ENCODE measurements around the gene CFAP251. TPM values are rescaled to one million over a fixed set of nuclear protein-coding genes. Genes with fewer than 3 reads are reported as not detected.
"Not testable (repeated sequence)": the region's sequence is repeated elsewhere in the genome, so short reads cannot be mapped to it uniquely, and the experiment has no call there.

CFAP251 gene
- total and polyA plus RNA-seq, 2 of the 8 experiments (the other 6 are each of a cell fraction or from before 2014, with no cell fraction given), result 1.8 to 2.9 TPM

GRCh38 chr12:121929545-121929944, 11.2 kb downstream of the CFAP251 start:
- H3K27me3 ChIP-seq (replicated peaks in 1 of 4; ENCODE audit: control insufficient read depth in 3 of 4, extremely low read depth in 1 of 4, insufficient read depth in 3 of 4, low read length in 3 of 4); H4K20me1 ChIP-seq (replicated peaks in 1 of 2; ENCODE audit: control insufficient read depth in 1 of 2, insufficient read depth in 2 of 2, low read length in 2 of 2); H4K91ac ChIP-seq (replicated peaks; ENCODE audit: insufficient read length, low read length); FAIRE-seq; H2BK120ac ChIP-seq (replicated peaks; ENCODE audit: low read depth, low read length); H3K36me3 ChIP-seq (ENCODE audit: control insufficient read depth in 2 of 4, insufficient read depth in 4 of 4, low read length in 3 of 4); H2BK20ac ChIP-seq (ENCODE audit: low read length); H3K79me2 ChIP-seq (ENCODE audit: control insufficient read depth in 1 of 2, insufficient read depth in 2 of 2, low read length in 2 of 2); POLR2A ChIA-PET (ENCODE audit: partially characterized antibody); H2BK5ac ChIP-seq (ENCODE audit: low read depth, low read length); H2BK15ac ChIP-seq (ENCODE audit: low read length); H3K9me3 ChIP-seq (ENCODE audit: insufficient read depth in 2 of 2, low read depth in 1 of 2, low read length in 1 of 2); DNase-seq (ENCODE audit: low read depth in 1 of 2, low spot score in 2 of 2); H3K56ac ChIP-seq (replicated peaks; ENCODE audit: insufficient read length, low read depth, low read length); H3K23ac ChIP-seq (ENCODE audit: insufficient read length); H3K27ac ChIP-seq (ENCODE audit: low read depth, low read length); H3K14ac ChIP-seq (ENCODE audit: insufficient read length); H3K4me3 ChIP-seq (ENCODE audit: extremely low read depth in 1 of 4, insufficient read depth in 2 of 4, low read depth in 3 of 4, low read length in 4 of 4); H2AK5ac ChIP-seq (ENCODE audit: low read depth, low read length); H4K8ac ChIP-seq (ENCODE audit: extremely low read depth, insufficient read depth, low read length); H3K79me1 ChIP-seq (ENCODE audit: low read depth, low read length); H3K4me2 ChIP-seq (ENCODE audit: insufficient read depth in 1 of 2, low read depth in 2 of 2, low read length in 2 of 2); H3K23me2 ChIP-seq (ENCODE audit: low read depth, low read length); H2AFZ ChIP-seq (ENCODE audit: low read length); H2BK12ac ChIP-seq (ENCODE audit: low read depth, low read length); H3K4ac ChIP-seq (replicated peaks; ENCODE audit: insufficient read length, low read depth, low read length); H4K5ac ChIP-seq (ENCODE audit: insufficient read length, low read depth, low read length); H3K9ac ChIP-seq (replicated peaks in 1 of 4; ENCODE audit: extremely low read depth in 1 of 4, low read depth in 3 of 4, low read length in 3 of 4); H3K18ac ChIP-seq (ENCODE audit: extremely low read depth, low read length): not testable (repeated sequence)
- CTCF ChIA-PET (ENCODE audit: partially characterized antibody), result interaction anchor here (1.5 kb wide), 1 partner anchor 12 kb away, joined by 7 read pairs; the partner anchor contains the start of gene CFAP251
- 86% methylated on average over 7 of the region's 7 CpGs; no CpG with 5 or more reads in 1 of the 2 experiments for WGBS, 2 experiments (ENCODE audit: extremely low coverage in 1 of 2, insufficient coverage in 1 of 2, insufficient read length in 1 of 2, insufficient replicate concordance in 2 of 2, low coverage in 1 of 2, low lambda C conversion rate in 2 of 2, missing lambda C conversion rate in 1 of 2)
- H3K4me1 ChIP-seq (replicated peaks in 1 of 4; ENCODE audit: control insufficient read depth in 3 of 4, insufficient read depth in 4 of 4, low read length in 3 of 4), result peaks cover 2 to 22% (median 6%) of the 10 kb centered on the region in 4 experiments

Measured in H1 (cell line).